ENCODE results near the gene DLL3. TPM values are rescaled to one million over a fixed set of nuclear protein-coding genes. Genes with fewer than 3 reads are reported as not detected.

Gene DLL3
- total RNA-seq, 4 donors from 2014 or later: not detected

GRCh38 chr19:39533003-39533512 is 34.3 kb downstream of the DLL3 start:
- Histone ChIP-seq H3K27ac (peak overlapping the region in 2 of 4 donors; percentile 92 to 94), H3K9me3 (no peaks in the 10 kb centered on the region), H3K36me3 (peaks cover 0 to 6% of the 10 kb centered on the region in 2 donors), H3K27me3 (no peaks in the 10 kb centered on the region), H3K4me1 (peaks cover 0 to 44% (median 17%) of the 10 kb centered on the region in 3 donors), H3K4me3 (peak overlapping the region in 1 of 2 donors; percentile 88)
- TF ChIP-seq POLR2A (IDR thresholded peaks at IDR 0.05) (no peak), CTCF (IDR thresholded peaks at IDR 0.05) (no peak), POLR2AphosphoS5 (IDR thresholded peaks at IDR 0.05) (no peak), EP300 (IDR thresholded peaks at IDR 0.05) (no peak)
- ATAC-seq: no peak
- 2 to 15% methylated on average over 8 to 12 of the region's 12 CpGs for WGBS, 2 donors (ENCODE audit: low coverage in 1 of 2)

GRCh38 chr19:39533791-39534190 is 35.0 kb downstream of the DLL3 start:
- H3K36me3 ChIP-seq: peaks cover 0 to 6% of the 10 kb centered on the region in 2 donors
- no peak for ATAC-seq
- TF ChIP-seq EP300 (IDR thresholded peaks at IDR 0.05) (no peak), CTCF (IDR thresholded peaks at IDR 0.05) (no peak), POLR2AphosphoS5 (IDR thresholded peaks at IDR 0.05) (no peak), POLR2A (IDR thresholded peaks at IDR 0.05) (no peak)
- H3K27me3 ChIP-seq: no peaks in the 10 kb centered on the region
- H3K4me1 ChIP-seq: peaks cover 3 to 51% (median 24%) of the 10 kb centered on the region in 3 donors
- WGBS, 2 donors (ENCODE audit: low coverage in 1 of 2): 65 to 71% methylated on average over 1 to 3 of the region's 3 CpGs
- no peaks in the 10 kb centered on the region for H3K9me3 ChIP-seq
- no peak overlapping the region for H3K27ac ChIP-seq
- no peak overlapping the region for H3K4me3 ChIP-seq

- TF ChIP-seq POLR2A (IDR thresholded peaks at IDR 0.05) (no peak), POLR2AphosphoS5 (IDR thresholded peaks at IDR 0.05) (no peak), CTCF (IDR thresholded peaks at IDR 0.05) (no peak), EP300 (IDR thresholded peaks at IDR 0.05) (no peak)
- H3K36me3 ChIP-seq: no peaks in the 10 kb centered on the region
- WGBS, 2 donors (ENCODE audit: low coverage in 1 of 2): 1 to 5% methylated on average over 9 to 10 of the region's 10 CpGs
- no peaks in the 10 kb centered on the region for H3K27me3 ChIP-seq
- ATAC-seq: no peak
- H3K4me3 ChIP-seq: peak overlapping the region; percentile 81 to 82
- no peaks in the 10 kb centered on the region for H3K9me3 ChIP-seq
- peak overlapping the region; percentile 89 to 99 (median 96) for H3K27ac ChIP-seq
- H3K4me1 ChIP-seq: peaks cover 6 to 26% (median 17%) of the 10 kb centered on the region in 3 donors
These were observed 40.4 kb downstream of the DLL3 start for GRCh38 chr19:39539165-39539517.

GRCh38 chr19:39539518-39540332 is 41.0 kb downstream of the DLL3 start, which contains the start of gene EID2:
TSS of gene EID2 (minus strand) at chr19:39540161. CDS start at chr19:39540079, 82 bp downstream.
- TF ChIP-seq EP300 (IDR thresholded peaks at IDR 0.05) (no peak), CTCF (IDR thresholded peaks at IDR 0.05) (peak; percentile 46 to 94 (median 78)), POLR2A (IDR thresholded peaks at IDR 0.05) (peak; percentile 79 to 81), POLR2AphosphoS5 (IDR thresholded peaks at IDR 0.05) (peak; percentile 91)
- 0 to 1% methylated on average over 3 to 16 of the region's 84 CpGs for WGBS, 2 donors (ENCODE audit: low coverage in 1 of 2)
- H3K36me3 ChIP-seq: no peaks in the 10 kb centered on the region
- H3K4me3 ChIP-seq: peak within 1 kb of the TSS; percentile 81 to 82
- peak within 1 kb of the TSS; percentile 89 to 99 (median 96) for H3K27ac ChIP-seq
- peaks cover 5% of the 10 kb centered on the region for H3K27me3 ChIP-seq
- H3K4me1 ChIP-seq: peaks cover 6 to 26% (median 17%) of the 10 kb centered on the region in 3 donors
- ATAC-seq: peak; percentile 98
- no peaks in the 10 kb centered on the region for H3K9me3 ChIP-seq
